ENCODE measurements around the gene RNASE1.

DNA sequence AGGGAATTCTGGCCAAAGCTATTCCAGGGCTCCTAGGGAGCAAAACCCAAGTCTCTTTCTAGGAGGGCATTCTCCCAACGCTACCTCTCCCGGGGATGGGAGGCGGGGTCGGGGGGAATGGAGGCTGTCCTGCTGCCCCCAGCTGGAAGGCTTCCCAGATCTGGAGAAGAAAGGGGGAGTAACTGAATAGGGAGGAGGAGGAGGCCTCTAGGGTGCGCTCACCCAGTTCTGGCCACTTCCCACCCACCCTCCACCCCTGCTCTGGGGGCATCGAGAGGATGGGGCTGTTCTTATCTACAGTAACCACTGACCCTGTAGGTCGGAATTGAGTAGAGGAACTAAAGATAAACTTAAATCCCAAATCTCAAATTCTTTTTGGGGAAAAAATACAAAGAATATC is 579 bp upstream of the RNASE1 start:
- TF ChIP-seq EZH2 (IDR thresholded peaks at IDR 0.05): no peak
- TF ChIP-seq, protein P1, sequence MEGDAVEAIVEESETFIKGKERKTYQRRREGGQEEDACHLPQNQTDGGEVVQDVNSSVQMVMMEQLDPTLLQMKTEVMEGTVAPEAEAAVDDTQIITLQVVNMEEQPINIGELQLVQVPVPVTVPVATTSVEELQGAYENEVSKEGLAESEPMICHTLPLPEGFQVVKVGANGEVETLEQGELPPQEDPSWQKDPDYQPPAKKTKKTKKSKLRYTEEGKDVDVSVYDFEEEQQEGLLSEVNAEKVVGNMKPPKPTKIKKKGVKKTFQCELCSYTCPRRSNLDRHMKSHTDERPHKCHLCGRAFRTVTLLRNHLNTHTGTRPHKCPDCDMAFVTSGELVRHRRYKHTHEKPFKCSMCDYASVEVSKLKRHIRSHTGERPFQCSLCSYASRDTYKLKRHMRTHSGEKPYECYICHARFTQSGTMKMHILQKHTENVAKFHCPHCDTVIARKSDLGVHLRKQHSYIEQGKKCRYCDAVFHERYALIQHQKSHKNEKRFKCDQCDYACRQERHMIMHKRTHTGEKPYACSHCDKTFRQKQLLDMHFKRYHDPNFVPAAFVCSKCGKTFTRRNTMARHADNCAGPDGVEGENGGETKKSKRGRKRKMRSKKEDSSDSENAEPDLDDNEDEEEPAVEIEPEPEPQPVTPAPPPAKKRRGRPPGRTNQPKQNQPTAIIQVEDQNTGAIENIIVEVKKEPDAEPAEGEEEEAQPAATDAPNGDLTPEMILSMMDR (IDR thresholded peaks at IDR 0.05): no peak
